ENCODE data around the gene APRT.

APRT gene

GRCh38 chr16:88814144-88814502, 2.4 kb upstream of the APRT start:
- no peak for DNase-seq (ENCODE audit: low read depth)
- H3K4me3 ChIP-seq (ENCODE audit: control insufficient read depth, low read depth, low read length): no peak overlapping the region
- no peak for TF ChIP-seq CTCF (conservative IDR thresholded peaks at IDR 0.05; ENCODE audit: control insufficient read depth, insufficient read depth, low read depth, low read length)

- DNase-seq (ENCODE audit: low read depth): no peak
- no peak for TF ChIP-seq CTCF (conservative IDR thresholded peaks at IDR 0.05; ENCODE audit: control insufficient read depth, insufficient read depth, low read depth, low read length)
Observed at GRCh38 chr16:88813269-88814143, 1.8 kb upstream of the APRT start.

GRCh38 chr16:88812513-88813268, 963 bp upstream of the APRT start:
- peak overlapping the region; percentile 43 for H3K4me3 ChIP-seq (ENCODE audit: control insufficient read depth, low read depth, low read length)
- DNase-seq (ENCODE audit: low read depth): peak; percentile 55
- no peak for TF ChIP-seq CTCF (conservative IDR thresholded peaks at IDR 0.05; ENCODE audit: control insufficient read depth, insufficient read depth, low read depth, low read length)

More at GRCh38 chr16:88813269-88814143, 1.8 kb upstream of the APRT start:
- no peak overlapping the region for H3K4me3 ChIP-seq (ENCODE audit: control insufficient read depth, low read depth, low read length)

- peak overlapping the region; percentile 59 for H3K4me3 ChIP-seq (ENCODE audit: control insufficient read depth, low read depth, low read length)
- DNase-seq (ENCODE audit: low read depth): peak; percentile 74
- TF ChIP-seq CTCF (conservative IDR thresholded peaks at IDR 0.05; ENCODE audit: control insufficient read depth, insufficient read depth, low read depth, low read length): no peak
Observed at GRCh38 chr16:88810912-88811768, 588 bp downstream of the APRT start.

GRCh38 chr16:88810166-88810911, 1.4 kb downstream of the APRT start:
- peak overlapping the region; percentile 59 for H3K4me3 ChIP-seq (ENCODE audit: control insufficient read depth, low read depth, low read length)
- no peak for TF ChIP-seq CTCF (conservative IDR thresholded peaks at IDR 0.05; ENCODE audit: control insufficient read depth, insufficient read depth, low read depth, low read length)
- no peak for DNase-seq (ENCODE audit: low read depth)

Data from fibroblast of mammary gland (primary cell).